Subcutaneous adipose tissue (tissue), 4 donors: ENCODE results near the gene NOS1AP. TPM values are rescaled to one million over a fixed set of nuclear protein-coding genes. Genes with fewer than 3 reads are reported as not detected.

Experiments
- CTCF ChIP-seq: fragments of 450-650 bp; IDR thresholded peaks from one replicate; pipeline ENCODE4 v1.5.1; 2016; ENCODE audit warnings: low read depth, mild to moderate bottlenecking, control low read depth, antibody characterized with exemption, moderate library complexity
- total RNA-seq, 4 donors: library from RNA; depleted of rRNA; stranded (reverse); fragments of >200 nt; gene quantifications; one replicate each; pipeline ENCODE4 v1.1.0, GENCODE V29; 2016

Gene NOS1AP
- total RNA-seq, 4 donors from 2014 or later = 0.51 to 5.1 (median 0.96) TPM

- no peak for TF ChIP-seq CTCF
These were observed 154.0 kb downstream of the NOS1AP start for GRCh38 chr1:162223488-162223887.

- no peak for TF ChIP-seq CTCF
These were observed 154.8 kb downstream of the NOS1AP start for GRCh38 chr1:162224267-162224666.

- no peak for TF ChIP-seq CTCF
These were observed 159.1 kb downstream of the NOS1AP start for GRCh38 chr1:162228586-162228985.

GRCh38 chr1:162229549-162229948 lies 160.1 kb downstream of the NOS1AP start:
- no peak for TF ChIP-seq CTCF

- TF ChIP-seq CTCF = no peak
These were observed 160.6 kb downstream of the NOS1AP start for GRCh38 chr1:162230096-162230495.

- TF ChIP-seq CTCF = no peak
These were observed 161.0 kb downstream of the NOS1AP start for GRCh38 chr1:162230517-162230916.

GRCh38 chr1:162232034-162232711 lies 162.7 kb downstream of the NOS1AP start:
- TF ChIP-seq CTCF = no peak
